ENCODE measurements around the gene AFF3. TPM values are rescaled to one million over a fixed set of nuclear protein-coding genes. Genes with fewer than 3 reads are reported as not detected.

Gene AFF3
- total and polyA plus RNA-seq, 2 of the 4 experiments (the other 2 are of a cell fraction), result 12.9 to 14.3 TPM

DNA sequence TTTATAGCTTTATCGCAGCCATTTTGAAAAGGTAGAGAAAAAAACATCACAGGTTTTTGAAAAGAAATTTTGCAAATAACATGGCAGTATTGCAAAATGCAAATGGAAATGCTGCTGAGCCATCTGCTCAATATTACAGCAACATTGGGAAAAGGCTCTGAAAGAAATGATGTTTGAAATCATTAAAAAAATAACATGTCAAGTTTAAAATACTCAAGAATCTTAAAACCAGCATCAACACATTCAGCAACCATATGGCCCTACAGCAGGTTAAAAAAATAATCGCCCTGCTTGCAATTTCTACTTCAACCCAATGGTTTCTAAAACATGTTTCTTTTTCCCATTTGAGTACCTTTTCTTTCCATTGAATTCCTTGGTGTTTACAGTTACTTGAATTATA lies 289.4 kb downstream of the AFF3 start:
- Histone ChIP-seq H3K9me3 (ENCODE audit: control insufficient read depth, insufficient read depth, low read length) (no peaks in the 10 kb centered on the region), H3K56ac (ENCODE audit: extremely low read depth, insufficient read depth, low read length) (no peak overlapping the region), H3K4me1 (ENCODE audit: control insufficient read depth, insufficient read depth, low read length) (peaks cover 13% of the 10 kb centered on the region), H3K9ac (ENCODE audit: low read depth, low read length) (no peak overlapping the region), H4K20me1 (ENCODE audit: insufficient read depth, low read length) (no peaks in the 10 kb centered on the region), H3K4me2 (ENCODE audit: low read depth, low read length) (no peak overlapping the region), H4K8ac (ENCODE audit: low read depth in 2 of 2, low read length in 2 of 2) (no peak overlapping the region), H3K27ac (ENCODE audit: insufficient read depth, low read length) (no peak overlapping the region), H3K4me3 (ENCODE audit: insufficient read depth, low read depth, low read length) (no peak overlapping the region), H3K14ac (replicated peaks; ENCODE audit: low read depth, low read length) (no peak overlapping the region), H4K5ac (ENCODE audit: low read depth, low read length) (no peak overlapping the region), H2AK5ac (ENCODE audit: low read depth, low read length) (no peak overlapping the region), H3K79me1 (ENCODE audit: low read depth in 1 of 2, low read length in 2 of 2) (peaks cover 7 to 32% of the 10 kb centered on the region in 2 experiments; a peak in 3 of 4 replicates), H4K91ac (ENCODE audit: insufficient read depth, low read depth, low read length) (no peak overlapping the region), H3K9me1 (ENCODE audit: insufficient read depth, low read length) (peaks cover 6% of the 10 kb centered on the region), H3K18ac (ENCODE audit: low read depth, low read length) (no peak overlapping the region), H3K36me3 (ENCODE audit: control insufficient read depth, insufficient read depth, low read length) (no peaks in the 10 kb centered on the region), H2BK15ac (ENCODE audit: low read depth, low read length) (no peak overlapping the region), H2AFZ (replicated peaks; ENCODE audit: low read length, poor library complexity) (no peak overlapping the region), H3K27me3 (ENCODE audit: control insufficient read depth, insufficient read depth, low read length) (no peaks in the 10 kb centered on the region), H3K23ac (ENCODE audit: low read depth, low read length) (no peak overlapping the region), H2BK5ac (ENCODE audit: low read depth, low read length, poor library complexity, severe bottlenecking) (no peak overlapping the region), H2BK20ac (ENCODE audit: low read depth, low read length) (no peak overlapping the region; the same call in 1 of the 2 replicates), H2BK120ac (ENCODE audit: low read depth, low read length) (no peak overlapping the region), H3K4ac (ENCODE audit: low read depth, low read length) (no peak overlapping the region), H2AK9ac (replicated peaks; ENCODE audit: low read depth, low read length, poor library complexity) (no peak overlapping the region)
- WGBS, 2 experiments (ENCODE audit: extremely low coverage in 2 of 2, insufficient read length in 1 of 2), result no CpG with 5 or more reads among the region's 2 CpGs
- CTCF ChIA-PET, result no interaction called here
- BruUV-seq (replicated peaks), result no TSS peak
- ATAC-seq (ENCODE audit: low read depth), result no peak
- dilution Hi-C loops (cut with HindIII; ENCODE audit: low sequenced_read_pairs, unreplicated experiment), result no loop called here
- intact Hi-C loops (cut with micrococcal nuclease), result no loop called here
- POLR2A ChIA-PET (ENCODE audit: unreplicated experiment), result no interaction called here
- in situ Hi-C loops (cut with MboI; ENCODE audit: low sequenced_read_pairs), result no loop called here
- DNase-seq, result no peak
- TF ChIP-seq BHLHE40 (IDR thresholded peaks at IDR 0.05; ENCODE audit: low read depth, low read length) (no peak), RFX5 (IDR thresholded peaks at IDR 0.05; ENCODE audit: low read depth, low read length) (no peak), USF2 (IDR thresholded peaks at IDR 0.05; ENCODE audit: low read depth, low read length) (no peak), ELK1 (IDR thresholded peaks at IDR 0.05; ENCODE audit: borderline replicate concordance, low read depth, low read length) (no peak), MXI1 (IDR thresholded peaks at IDR 0.05; ENCODE audit: borderline replicate concordance, low read depth, low read length) (no peak), RAD21 (IDR thresholded peaks at IDR 0.05; ENCODE audit: low read length) (no peak), CEBPB (IDR thresholded peaks at IDR 0.05; ENCODE audit: low read depth, low read length) (no peak), CHD1 (IDR thresholded peaks at IDR 0.05; ENCODE audit: low read depth, low read length) (no peak), MAZ (IDR thresholded peaks at IDR 0.05; ENCODE audit: borderline replicate concordance, low read depth, low read length) (no peak)
- TF ChIP-seq, protein P1, sequence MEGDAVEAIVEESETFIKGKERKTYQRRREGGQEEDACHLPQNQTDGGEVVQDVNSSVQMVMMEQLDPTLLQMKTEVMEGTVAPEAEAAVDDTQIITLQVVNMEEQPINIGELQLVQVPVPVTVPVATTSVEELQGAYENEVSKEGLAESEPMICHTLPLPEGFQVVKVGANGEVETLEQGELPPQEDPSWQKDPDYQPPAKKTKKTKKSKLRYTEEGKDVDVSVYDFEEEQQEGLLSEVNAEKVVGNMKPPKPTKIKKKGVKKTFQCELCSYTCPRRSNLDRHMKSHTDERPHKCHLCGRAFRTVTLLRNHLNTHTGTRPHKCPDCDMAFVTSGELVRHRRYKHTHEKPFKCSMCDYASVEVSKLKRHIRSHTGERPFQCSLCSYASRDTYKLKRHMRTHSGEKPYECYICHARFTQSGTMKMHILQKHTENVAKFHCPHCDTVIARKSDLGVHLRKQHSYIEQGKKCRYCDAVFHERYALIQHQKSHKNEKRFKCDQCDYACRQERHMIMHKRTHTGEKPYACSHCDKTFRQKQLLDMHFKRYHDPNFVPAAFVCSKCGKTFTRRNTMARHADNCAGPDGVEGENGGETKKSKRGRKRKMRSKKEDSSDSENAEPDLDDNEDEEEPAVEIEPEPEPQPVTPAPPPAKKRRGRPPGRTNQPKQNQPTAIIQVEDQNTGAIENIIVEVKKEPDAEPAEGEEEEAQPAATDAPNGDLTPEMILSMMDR (conservative IDR thresholded peaks at IDR 0.05; ENCODE audit: low read depth, low read length), result no peak

Measured in IMR-90 (cell line).